K562 (cell line): Measurements from ENCODE around the gene ASB14. TPM values are rescaled to one million over a fixed set of nuclear protein-coding genes. Genes with fewer than 3 reads are reported as not detected.

Experiments used
- ATF7 ChIP-seq: fragments of 450-650 bp; IDR thresholded peaks from 2 replicates; pipeline ENCODE4 v1.7.1; 2014; ENCODE audit warnings: mild to moderate bottlenecking, moderate library complexity
- BRF2 ChIP-seq: IDR thresholded peaks from 3 replicates; pipeline ENCODE4 v1.6.1; 2011; ENCODE audit warnings: borderline replicate concordance, mild to moderate bottlenecking; ENCODE audit not compliant: insufficient read length, insufficient read depth
- DIDO1 ChIP-seq: fragments of 450-650 bp; IDR thresholded peaks from 2 replicates; pipeline ENCODE4 v1.6.1; 2016; ENCODE audit warnings: low read depth, missing biosample characterization, missing genetic modification characterization
- E2F3 ChIP-seq: fragments of 250-450 bp; sonication (Bioruptor Pico); IDR thresholded peaks from 2 replicates; pipeline ENCODE4 v1.4.0; 2020; ENCODE audit warnings: mild to moderate bottlenecking
- ELF4 ChIP-seq: fragments of 450-650 bp; formaldehyde crosslinking; IDR thresholded peaks from 2 replicates; pipeline ENCODE4 v1.4.0; 2022; ENCODE audit warnings: missing genetic modification characterization
- ELK3 ChIP-seq: fragments of 450-650 bp; formaldehyde crosslinking; IDR thresholded peaks from 2 replicates; pipeline ENCODE4 v1.4.0; 2020; ENCODE audit warnings: mild to moderate bottlenecking
- FOS ChIP-seq: IDR thresholded peaks from 3 replicates; pipeline ENCODE4 v1.6.1; 2011; ENCODE audit not compliant: insufficient read length; ENCODE audit errors: extremely low read depth
- HSF4 ChIP-seq: fragments of 250-450 bp; sonication (Bioruptor Pico); IDR thresholded peaks from 2 replicates; pipeline ENCODE4 v2.1.2; 2022; ENCODE audit warnings: mild to moderate bottlenecking, moderate library complexity, borderline replicate concordance
- JUNB ChIP-seq: fragments of 450-650 bp; formaldehyde crosslinking; conservative IDR thresholded peaks from 2 replicates; pipeline ENCODE4 v1.4.0; 2020; ENCODE audit warnings: mild to moderate bottlenecking
- NRF1 ChIP-seq, 2 experiments: fragments of 450-650 bp; IDR thresholded peaks in 1 of 2; conservative IDR thresholded peaks in 1 of 2; 2 replicates each; pipeline ENCODE4 v1.6.1; 2014; ENCODE audit warnings: mild to moderate bottlenecking in 2 of 2
- PKNOX1 ChIP-seq: fragments of 450-650 bp; IDR thresholded peaks from 2 replicates; pipeline ENCODE4 v1.6.1; 2016
- PYGO2 ChIP-seq: fragments of 450-650 bp; IDR thresholded peaks from 2 replicates; pipeline ENCODE4 v1.6.1; 2016; ENCODE audit warnings: mild to moderate bottlenecking, missing genetic modification characterization, moderate library complexity, missing compliant biosample characterization
- RBM25 ChIP-seq: fragments of 200-400 bp; formaldehyde crosslinking; IDR thresholded peaks from 2 replicates; pipeline ENCODE4 v1.6.1; 2018; ENCODE audit warnings: low read length, low read depth, moderate library complexity; ENCODE audit not compliant: severe bottlenecking
- SMARCE1 ChIP-seq: fragments of 450-650 bp; IDR thresholded peaks from 2 replicates; pipeline ENCODE4 v1.7.1; 2016; ENCODE audit warnings: mild to moderate bottlenecking
- ZNF282 ChIP-seq: sonication (generic); formaldehyde crosslinking; IDR thresholded peaks from 2 replicates; pipeline ENCODE4 v1.8.1; 2023; ENCODE audit warnings: missing genetic modification reagents
- ZNF318 ChIP-seq, 2 experiments: fragments of 450-650 bp; IDR thresholded peaks; 2 replicates each; pipeline ENCODE4 v1.6.1; 2016; ENCODE audit warnings: mild to moderate bottlenecking in 2 of 2, borderline replicate concordance in 1 of 2, low read depth in 1 of 2, moderate library complexity in 1 of 2
- ZNF551 ChIP-seq: fragments of 250-450 bp; sonication (Bioruptor Pico); IDR thresholded peaks from 2 replicates; pipeline ENCODE4 v1.5.0; 2021; ENCODE audit warnings: mild to moderate bottlenecking, moderate library complexity
- polyA plus RNA-seq, 8 experiments: library from polyadenylated mRNA; depleted of rRNA in 4 of 8; stranded (reverse) in 5 of 8; unstranded in 3 of 8; fragments of >200 nt; fragmentation: Nextera tagmentation in 2 of 8; fragmentation: Illumina TruSeq in 1 of 8; extraction: Ambion mirVana in 2 of 8; extraction: Trizol in 1 of 8; gene quantifications; 2 replicates each; pipeline versions ENCODE4 v1.2.1 to v1.2.3, GENCODE V29; 2011 to 2014; ENCODE audit warnings: inconsistent platforms in 1 of 8, missing spikeins in 1 of 8
- total RNA-seq, 7 experiments: library from RNA; depleted of rRNA in 6 of 7; stranded (reverse); fragments of >200 nt in 6 of 7; fragmentation: Illumina TruSeq in 2 of 7; extraction: Trizol in 2 of 7; gene quantifications; 2 replicates each; pipeline versions ENCODE4 v1.2.1 to v1.2.3, GENCODE V29; 2011 to 2021; ENCODE audit warnings: low replicate concordance in 1 of 7

ASB14 gene
- total and polyA plus RNA-seq, 9 of the 15 experiments (the other 6 are each of a cell fraction or from before 2014, with no cell fraction given), result 0.01 to 0.07 TPM; not detected in 7

- TF ChIP-seq PKNOX1 (peak; percentile 98), E2F3 (no peak), HSF4 (no peak), FOS (peak; percentile 51), ELK3 (CRISPR knock-in tag) (no peak), ZNF551 (CRISPR knock-in tag) (no peak), SMARCE1 (0 out of 2 replicates have a peak, but pooled peaks have one; percentile 24), ZNF318 (IDR thresholded peaks at IDR 0.05; ENCODE audit: borderline replicate concordance in 1 of 2, low read depth in 1 of 2) (no peak), NRF1 (conservative IDR thresholded peaks at IDR 0.05 in 1 of 2, IDR thresholded peaks at IDR 0.05 in 1 of 2) (peak; percentile 69 to 74), RBM25 (peak; percentile 99), ELF4 (CRISPR knock-in tag) (no peak), PYGO2 (no peak), BRF2 (no peak), ATF7 (peak; percentile 67), JUNB (CRISPR knock-in tag) (no peak), ZNF282 (CRISPR knock-in tag) (no peak), DIDO1 (no peak)
These were observed 65.1 kb downstream of the ASB14 start, which contains the start of gene APPL1 (continued) for GRCh38 chr3:57227204-57227929.
